Astrocyte (in vitro differentiated cells and primary cell): ENCODE measurements around the gene LRRC37A.
"Not testable (repeated sequence)": the region's sequence is repeated elsewhere in the genome, so short reads cannot be mapped to it uniquely, and the experiment has no call there.

Source experiments
- CTCF ChIP-seq: IDR thresholded peaks from 2 replicates; pipeline ENCODE4 v1.5.1; 2011; ENCODE audit warnings: low read depth, mild to moderate bottlenecking, inconsistent platforms, low read length, moderate library complexity; ENCODE audit not compliant: insufficient read depth
- EZH2 ChIP-seq: IDR thresholded peaks from 2 replicates; pipeline ENCODE4 v1.6.1; 2012; ENCODE audit warnings: mild to moderate bottlenecking, low read length, inconsistent platforms; ENCODE audit not compliant: insufficient read depth

- not testable (repeated sequence) for TF ChIP-seq CTCF, EZH2
Measured at GRCh38 chr17:46285500-46285899, 9.4 kb upstream of the LRRC37A start.
